SIG-M5 (cell line): Measurements from ENCODE around the gene CAVIN2.
"Not testable (repeated sequence)": the region's sequence is repeated elsewhere in the genome, so short reads cannot be mapped to it uniquely, and the experiment has no call there.

Experiments
- DNase-seq: peaks from one replicate; lab custom pipeline; 2025; lab: John Stamatoyannopoulos, UW

CAVIN2 gene

GRCh38 chr2:191799526-191799925, 47.4 kb downstream of the CAVIN2 start:
- DNase-seq, result no peak

DNA sequence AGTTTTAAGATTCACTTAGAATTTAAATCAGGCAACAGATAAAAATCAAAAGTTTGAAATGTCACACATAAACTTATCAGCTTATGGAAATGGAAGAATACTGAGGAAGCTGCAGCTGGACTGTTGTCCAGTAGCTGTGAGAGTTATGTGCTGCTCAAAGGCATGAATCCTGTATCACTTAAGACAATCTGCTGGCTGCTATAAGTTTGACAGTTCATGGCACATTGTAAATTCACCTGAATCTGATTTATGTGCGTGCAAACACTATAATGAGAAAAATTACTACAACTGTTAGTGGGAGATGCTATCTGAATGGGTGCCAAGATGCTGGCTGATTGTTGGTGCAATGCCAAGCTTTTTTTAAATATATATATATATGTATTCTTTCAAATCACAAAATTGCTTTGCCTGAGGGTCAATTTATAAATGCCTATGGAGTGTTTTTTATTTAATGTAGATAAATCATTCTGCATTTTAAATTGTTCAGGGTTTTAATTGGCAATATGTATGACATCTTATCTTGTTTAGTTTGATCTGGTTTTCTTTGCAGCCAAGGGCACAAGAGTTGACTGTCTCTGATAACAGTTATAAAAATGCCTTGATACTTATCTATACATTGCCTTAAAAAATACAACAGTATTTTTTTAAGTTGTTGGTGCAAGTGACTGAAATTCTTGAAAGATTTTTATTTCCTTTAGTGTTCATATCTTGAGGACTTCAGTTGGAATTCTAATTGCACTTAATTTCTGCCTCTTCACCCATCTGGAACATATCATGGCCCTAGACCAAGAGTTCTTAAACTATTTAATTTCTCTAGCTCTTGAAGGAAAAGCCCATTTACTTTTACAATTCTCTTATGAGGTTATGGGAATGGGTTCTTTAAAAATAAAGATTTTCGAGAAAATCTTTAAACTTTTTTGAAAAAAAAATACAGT, 48.7 kb downstream of the CAVIN2 start:
- no peak for DNase-seq

GRCh38 chr2:191797500-191797899, 49.4 kb downstream of the CAVIN2 start:
- no peak for DNase-seq

GRCh38 chr2:191795715-191796114, 51.2 kb downstream of the CAVIN2 start:
- no peak for DNase-seq

- DNase-seq, result no peak
These were observed 54.8 kb downstream of the CAVIN2 start for GRCh38 chr2:191791953-191792560.

- DNase-seq, result no peak
These were observed 56.2 kb downstream of the CAVIN2 start for GRCh38 chr2:191790737-191791136.

DNA sequence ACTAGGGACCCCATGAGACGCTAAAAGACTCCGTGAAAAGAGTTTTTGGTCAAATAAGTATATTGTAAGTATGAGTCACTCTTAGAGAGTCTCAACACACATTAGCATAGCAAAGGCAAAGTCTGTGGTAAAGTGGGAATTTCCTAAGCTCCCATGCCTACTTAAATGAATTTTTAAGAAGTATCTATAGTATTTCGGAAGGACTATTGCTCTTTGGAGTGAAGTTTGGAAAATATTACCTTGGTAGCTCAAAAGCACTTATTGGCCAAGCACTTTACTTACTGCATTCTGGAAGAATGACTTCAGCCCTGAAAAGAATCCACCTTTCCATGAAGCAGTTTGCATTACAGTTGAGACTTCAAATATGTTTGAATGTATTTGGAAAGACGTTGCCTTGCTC, 57.1 kb downstream of the CAVIN2 start:
- DNase-seq, result no peak

DNA sequence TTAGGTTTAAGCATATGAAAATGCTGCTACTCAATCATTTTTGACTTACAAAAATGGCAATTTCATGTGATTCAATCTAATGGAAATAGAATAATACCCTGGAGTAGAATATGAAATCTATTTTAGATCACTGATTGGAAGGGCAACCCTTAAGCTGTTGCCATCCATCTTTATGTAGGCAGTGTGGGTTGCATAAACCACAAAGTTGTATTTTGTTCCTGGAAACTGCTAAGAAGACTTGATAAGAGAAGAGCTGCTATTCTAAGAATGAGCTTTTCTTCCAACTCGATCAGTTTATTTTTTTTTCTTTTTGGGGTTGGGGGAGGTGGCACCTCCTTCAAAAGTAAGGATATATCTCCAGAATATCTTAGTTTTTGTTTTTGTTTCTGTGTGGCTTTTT, 60.2 kb downstream of the CAVIN2 start:
- no peak for DNase-seq

DNA sequence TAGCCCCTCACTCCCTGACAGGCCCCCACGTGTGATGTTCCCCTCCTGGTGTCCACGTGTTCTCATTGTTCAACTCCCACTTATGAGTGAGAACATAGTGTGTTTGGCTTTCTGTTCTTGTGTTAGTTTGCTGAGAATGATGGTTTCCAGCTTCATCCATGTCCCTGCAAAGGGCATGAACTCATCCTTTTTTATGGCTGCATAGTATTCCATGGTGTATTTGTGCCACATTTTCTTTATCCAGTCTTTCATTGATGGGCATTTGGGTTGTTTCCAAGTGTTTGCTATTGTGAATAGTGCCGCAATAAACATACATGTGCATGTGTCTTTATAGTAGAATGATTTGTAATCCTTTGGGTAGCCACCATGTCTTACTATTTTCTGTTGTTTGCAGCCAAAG, 61.2 kb downstream of the CAVIN2 start:
- not testable (repeated sequence) for DNase-seq
